Neural cell (in vitro differentiated cells): ENCODE results near the gene ZBTB40. TPM values are rescaled to one million over a fixed set of nuclear protein-coding genes. Genes with fewer than 3 reads are reported as not detected.

ENCODE experiments used
- H2AFZ ChIP-seq: fragments of 200-600, 300-800 bp; sonication (generic), shearing (Covaris generic); 2 replicates; pipeline ENCODE4 v1.6.0; 2014; ENCODE audit warnings: low read depth, mild to moderate bottlenecking, antibody characterized with exemption, low read length, moderate library complexity
- H3F3A ChIP-seq: fragments of 200-600 bp; shearing (Covaris generic); 2 replicates; pipeline ENCODE4 v1.6.1; 2016; ENCODE audit warnings: mild to moderate bottlenecking, moderate library complexity, mixed read lengths, antibody characterized with exemption, low read length; ENCODE audit not compliant: insufficient read depth, poor library complexity, severe bottlenecking
- H3K27ac ChIP-seq: fragments of 200-600, 300-800 bp; sonication (generic), shearing (Covaris generic); 2 replicates; pipeline ENCODE4 v1.5.1; 2014; ENCODE audit warnings: mild to moderate bottlenecking, low read length, moderate library complexity
- H3K27me3 ChIP-seq: fragments of 300-800, 200-600 bp; sonication (generic), shearing (Covaris generic); 2 replicates; pipeline ENCODE4 v1.6.0; 2014; ENCODE audit warnings: mild to moderate bottlenecking, low read depth, low read length, moderate library complexity; ENCODE audit not compliant: insufficient read depth
- H3K36me3 ChIP-seq: fragments of 300-800, 200-600 bp; sonication (generic), shearing (Covaris generic); 2 replicates; pipeline ENCODE4 v1.5.1; 2014; ENCODE audit warnings: mild to moderate bottlenecking, antibody characterized with exemption, low read length, moderate library complexity; ENCODE audit not compliant: insufficient read depth
- H3K4me2 ChIP-seq: fragments of 300-800, 200-600 bp; sonication (generic), shearing (Covaris generic); 2 replicates; pipeline ENCODE4 v1.6.0; 2014; ENCODE audit warnings: mild to moderate bottlenecking, low read length
- H3K4me3 ChIP-seq: fragments of 300-800, 200-600 bp; sonication (generic), shearing (Covaris generic); 2 replicates; pipeline ENCODE4 v1.5.1; 2014; ENCODE audit warnings: mild to moderate bottlenecking, low read length, moderate library complexity
- H3K79me2 ChIP-seq: fragments of 200-600 bp; shearing (Covaris generic); replicated peaks from 2 replicates; pipeline ENCODE4 v1.6.0; 2014; ENCODE audit warnings: mild to moderate bottlenecking, low read length, moderate library complexity; ENCODE audit not compliant: insufficient read depth
- H3K9ac ChIP-seq: fragments of 300-800, 200-600 bp; sonication (generic), shearing (Covaris generic); 2 replicates; pipeline ENCODE4 v1.6.1; 2016; ENCODE audit warnings: mild to moderate bottlenecking, low read length, mixed read lengths
- H3K9me2 ChIP-seq: fragments of 200-600 bp; shearing (Covaris generic); 2 replicates; pipeline ENCODE4 v1.6.1; 2016; ENCODE audit warnings: mild to moderate bottlenecking, low read length, mixed read lengths; ENCODE audit not compliant: insufficient read depth
- H3K9me3 ChIP-seq: fragments of 200-600, 300-800 bp; sonication (generic), shearing (Covaris generic); 2 replicates; pipeline ENCODE4 v1.6.1; 2016; ENCODE audit warnings: mild to moderate bottlenecking, mixed run types, low read length, moderate library complexity, mixed read lengths
- H4K20me1 ChIP-seq: fragments of 200-600 bp; shearing (Covaris generic); 2 replicates; pipeline ENCODE4 v1.6.1; 2016; ENCODE audit warnings: mild to moderate bottlenecking, mixed run types; ENCODE audit not compliant: insufficient read depth
- EP300 ChIP-seq: fragments of 450-650 bp; conservative IDR thresholded peaks from 2 replicates; pipeline ENCODE4 v1.6.1; 2014; ENCODE audit warnings: antibody characterized with exemption, mild to moderate bottlenecking, moderate library complexity; ENCODE audit not compliant: poor library complexity, severe bottlenecking
- EZH2 ChIP-seq: fragments of 200-600, 300-800 bp; shearing (Covaris generic), sonication (generic); IDR thresholded peaks from 2 replicates; pipeline ENCODE4 v1.6.1; 2014; ENCODE audit warnings: antibody characterized with exemption, low read length, borderline replicate concordance, mild to moderate bottlenecking; ENCODE audit not compliant: insufficient read depth, poor library complexity, severe bottlenecking
- MXI1 ChIP-seq: fragments of 450-650 bp; conservative IDR thresholded peaks from 2 replicates; pipeline ENCODE4 v1.6.1; 2014; ENCODE audit warnings: antibody characterized with exemption, mild to moderate bottlenecking; ENCODE audit not compliant: poor library complexity, severe bottlenecking
- POLR2AphosphoS5 ChIP-seq: IDR thresholded peaks from 2 replicates; pipeline ENCODE4 v1.6.1; 2012
- RAD21 ChIP-seq: fragments of 450-650 bp; conservative IDR thresholded peaks from 2 replicates; pipeline ENCODE4 v1.6.1; 2014; ENCODE audit warnings: antibody characterized with exemption, mild to moderate bottlenecking, moderate library complexity
- REST ChIP-seq: IDR thresholded peaks from 2 replicates; pipeline ENCODE4 v1.6.1; 2012; ENCODE audit warnings: borderline replicate concordance
- SMC3 ChIP-seq: fragments of 450-650 bp; conservative IDR thresholded peaks from 2 replicates; pipeline ENCODE4 v1.6.1; 2014; ENCODE audit warnings: antibody characterized with exemption, mild to moderate bottlenecking, moderate library complexity; ENCODE audit not compliant: poor library complexity
- TAF1 ChIP-seq: IDR thresholded peaks from 2 replicates; pipeline ENCODE4 v1.6.1; 2012; ENCODE audit warnings: low read depth
- polyA plus RNA-seq: library from polyadenylated mRNA; depleted of rRNA; stranded (reverse); fragments of >200 nt; gene quantifications from 2 replicates; pipeline ENCODE4 v1.2.3, GENCODE V29; 2014
- TF ChIP-seq, protein P1 (sequence below): fragments of 450-650 bp; IDR thresholded peaks from 2 replicates; pipeline ENCODE4 v1.5.1; 2014; ENCODE audit warnings: antibody characterized with exemption, mild to moderate bottlenecking, moderate library complexity; ENCODE audit not compliant: poor library complexity, severe bottlenecking

ZBTB40 gene
- polyA plus RNA-seq, 1 donor from 2014 or later: 12.7 TPM

GRCh38 chr1:22489278-22489677, 37.6 kb downstream of the ZBTB40 start:
- no peak for TF ChIP-seq EP300
- no peak for TF ChIP-seq EZH2
- no peak for TF ChIP-seq RAD21
- no peak for TF ChIP-seq REST
- no peak for TF ChIP-seq MXI1
- TF ChIP-seq SMC3: no peak
- no peak for TF ChIP-seq TAF1
- TF ChIP-seq POLR2AphosphoS5: no peak
- H3K27ac ChIP-seq: no peak overlapping the region
- H3K4me2 ChIP-seq: no peak overlapping the region
- H4K20me1 ChIP-seq: no peaks in the 10 kb centered on the region
- no peaks in the 10 kb centered on the region for H3K9me2 ChIP-seq
- no peaks in the 10 kb centered on the region for H3F3A ChIP-seq
- H2AFZ ChIP-seq: no peak overlapping the region
- H3K27me3 ChIP-seq: no peaks in the 10 kb centered on the region
- H3K9ac ChIP-seq: no peak overlapping the region
- H3K9me3 ChIP-seq: peaks cover 2% of the 10 kb centered on the region
- no peaks in the 10 kb centered on the region for H3K36me3 ChIP-seq
- H3K4me3 ChIP-seq: no peak overlapping the region
- H3K79me2 ChIP-seq: no peaks in the 10 kb centered on the region

- Histone ChIP-seq H3K4me2 (no peak overlapping the region), H3F3A (no peaks in the 10 kb centered on the region), H4K20me1 (no peaks in the 10 kb centered on the region), H3K9me3 (peaks cover 2% of the 10 kb centered on the region), H3K27me3 (no peaks in the 10 kb centered on the region), H3K4me3 (no peak overlapping the region), H2AFZ (no peak overlapping the region), H3K9ac (no peak overlapping the region), H3K36me3 (no peaks in the 10 kb centered on the region), H3K9me2 (no peaks in the 10 kb centered on the region), H3K27ac (no peak overlapping the region), H3K79me2 (no peaks in the 10 kb centered on the region)
- TF ChIP-seq, protein P1, sequence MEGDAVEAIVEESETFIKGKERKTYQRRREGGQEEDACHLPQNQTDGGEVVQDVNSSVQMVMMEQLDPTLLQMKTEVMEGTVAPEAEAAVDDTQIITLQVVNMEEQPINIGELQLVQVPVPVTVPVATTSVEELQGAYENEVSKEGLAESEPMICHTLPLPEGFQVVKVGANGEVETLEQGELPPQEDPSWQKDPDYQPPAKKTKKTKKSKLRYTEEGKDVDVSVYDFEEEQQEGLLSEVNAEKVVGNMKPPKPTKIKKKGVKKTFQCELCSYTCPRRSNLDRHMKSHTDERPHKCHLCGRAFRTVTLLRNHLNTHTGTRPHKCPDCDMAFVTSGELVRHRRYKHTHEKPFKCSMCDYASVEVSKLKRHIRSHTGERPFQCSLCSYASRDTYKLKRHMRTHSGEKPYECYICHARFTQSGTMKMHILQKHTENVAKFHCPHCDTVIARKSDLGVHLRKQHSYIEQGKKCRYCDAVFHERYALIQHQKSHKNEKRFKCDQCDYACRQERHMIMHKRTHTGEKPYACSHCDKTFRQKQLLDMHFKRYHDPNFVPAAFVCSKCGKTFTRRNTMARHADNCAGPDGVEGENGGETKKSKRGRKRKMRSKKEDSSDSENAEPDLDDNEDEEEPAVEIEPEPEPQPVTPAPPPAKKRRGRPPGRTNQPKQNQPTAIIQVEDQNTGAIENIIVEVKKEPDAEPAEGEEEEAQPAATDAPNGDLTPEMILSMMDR: no peak
- no peak for TF ChIP-seq POLR2AphosphoS5
- TF ChIP-seq RAD21: no peak
- no peak for TF ChIP-seq TAF1
- TF ChIP-seq SMC3: no peak
- no peak for TF ChIP-seq EP300
- TF ChIP-seq EZH2: no peak
- TF ChIP-seq MXI1: no peak
- TF ChIP-seq REST: no peak
These were observed 38.2 kb downstream of the ZBTB40 start for GRCh38 chr1:22489823-22490222.
